Neural cell (in vitro differentiated cells): ENCODE data around the gene PNPLA1. TPM values are rescaled to one million over a fixed set of nuclear protein-coding genes. Genes with fewer than 3 reads are reported as not detected.

Source experiments
- H2AFZ ChIP-seq: fragments of 200-600, 300-800 bp; sonication (generic), shearing (Covaris generic); 2 replicates; pipeline ENCODE4 v1.6.0; 2014; ENCODE audit warnings: low read depth, mild to moderate bottlenecking, antibody characterized with exemption, low read length, moderate library complexity
- H3F3A ChIP-seq: fragments of 200-600 bp; shearing (Covaris generic); 2 replicates; pipeline ENCODE4 v1.6.1; 2016; ENCODE audit warnings: mild to moderate bottlenecking, moderate library complexity, mixed read lengths, antibody characterized with exemption, low read length; ENCODE audit not compliant: insufficient read depth, poor library complexity, severe bottlenecking
- H3K27ac ChIP-seq: fragments of 200-600, 300-800 bp; sonication (generic), shearing (Covaris generic); 2 replicates; pipeline ENCODE4 v1.5.1; 2014; ENCODE audit warnings: mild to moderate bottlenecking, low read length, moderate library complexity
- H3K27me3 ChIP-seq: fragments of 300-800, 200-600 bp; sonication (generic), shearing (Covaris generic); 2 replicates; pipeline ENCODE4 v1.6.0; 2014; ENCODE audit warnings: mild to moderate bottlenecking, low read depth, low read length, moderate library complexity; ENCODE audit not compliant: insufficient read depth
- H3K36me3 ChIP-seq: fragments of 300-800, 200-600 bp; sonication (generic), shearing (Covaris generic); 2 replicates; pipeline ENCODE4 v1.5.1; 2014; ENCODE audit warnings: mild to moderate bottlenecking, antibody characterized with exemption, low read length, moderate library complexity; ENCODE audit not compliant: insufficient read depth
- H3K4me2 ChIP-seq: fragments of 300-800, 200-600 bp; sonication (generic), shearing (Covaris generic); 2 replicates; pipeline ENCODE4 v1.6.0; 2014; ENCODE audit warnings: mild to moderate bottlenecking, low read length
- H3K4me3 ChIP-seq: fragments of 300-800, 200-600 bp; sonication (generic), shearing (Covaris generic); 2 replicates; pipeline ENCODE4 v1.5.1; 2014; ENCODE audit warnings: mild to moderate bottlenecking, low read length, moderate library complexity
- H3K79me2 ChIP-seq: fragments of 200-600 bp; shearing (Covaris generic); replicated peaks from 2 replicates; pipeline ENCODE4 v1.6.0; 2014; ENCODE audit warnings: mild to moderate bottlenecking, low read length, moderate library complexity; ENCODE audit not compliant: insufficient read depth
- H3K9ac ChIP-seq: fragments of 300-800, 200-600 bp; sonication (generic), shearing (Covaris generic); 2 replicates; pipeline ENCODE4 v1.6.1; 2016; ENCODE audit warnings: mild to moderate bottlenecking, low read length, mixed read lengths
- H3K9me2 ChIP-seq: fragments of 200-600 bp; shearing (Covaris generic); 2 replicates; pipeline ENCODE4 v1.6.1; 2016; ENCODE audit warnings: mild to moderate bottlenecking, low read length, mixed read lengths; ENCODE audit not compliant: insufficient read depth
- H3K9me3 ChIP-seq: fragments of 200-600, 300-800 bp; sonication (generic), shearing (Covaris generic); 2 replicates; pipeline ENCODE4 v1.6.1; 2016; ENCODE audit warnings: mild to moderate bottlenecking, mixed run types, low read length, moderate library complexity, mixed read lengths
- H4K20me1 ChIP-seq: fragments of 200-600 bp; shearing (Covaris generic); 2 replicates; pipeline ENCODE4 v1.6.1; 2016; ENCODE audit warnings: mild to moderate bottlenecking, mixed run types; ENCODE audit not compliant: insufficient read depth
- CTCF ChIP-seq: fragments of 450-650 bp; IDR thresholded peaks from 2 replicates; pipeline ENCODE4 v1.5.1; 2014; ENCODE audit warnings: antibody characterized with exemption, mild to moderate bottlenecking, moderate library complexity; ENCODE audit not compliant: poor library complexity, severe bottlenecking
- EP300 ChIP-seq: fragments of 450-650 bp; conservative IDR thresholded peaks from 2 replicates; pipeline ENCODE4 v1.6.1; 2014; ENCODE audit warnings: antibody characterized with exemption, mild to moderate bottlenecking, moderate library complexity; ENCODE audit not compliant: poor library complexity, severe bottlenecking
- EZH2 ChIP-seq: fragments of 200-600, 300-800 bp; shearing (Covaris generic), sonication (generic); IDR thresholded peaks from 2 replicates; pipeline ENCODE4 v1.6.1; 2014; ENCODE audit warnings: antibody characterized with exemption, low read length, borderline replicate concordance, mild to moderate bottlenecking; ENCODE audit not compliant: insufficient read depth, poor library complexity, severe bottlenecking
- MXI1 ChIP-seq: fragments of 450-650 bp; conservative IDR thresholded peaks from 2 replicates; pipeline ENCODE4 v1.6.1; 2014; ENCODE audit warnings: antibody characterized with exemption, mild to moderate bottlenecking; ENCODE audit not compliant: poor library complexity, severe bottlenecking
- POLR2AphosphoS5 ChIP-seq: IDR thresholded peaks from 2 replicates; pipeline ENCODE4 v1.6.1; 2012
- RAD21 ChIP-seq: fragments of 450-650 bp; conservative IDR thresholded peaks from 2 replicates; pipeline ENCODE4 v1.6.1; 2014; ENCODE audit warnings: antibody characterized with exemption, mild to moderate bottlenecking, moderate library complexity
- REST ChIP-seq: IDR thresholded peaks from 2 replicates; pipeline ENCODE4 v1.6.1; 2012; ENCODE audit warnings: borderline replicate concordance
- SMC3 ChIP-seq: fragments of 450-650 bp; conservative IDR thresholded peaks from 2 replicates; pipeline ENCODE4 v1.6.1; 2014; ENCODE audit warnings: antibody characterized with exemption, mild to moderate bottlenecking, moderate library complexity; ENCODE audit not compliant: poor library complexity
- TAF1 ChIP-seq: IDR thresholded peaks from 2 replicates; pipeline ENCODE4 v1.6.1; 2012; ENCODE audit warnings: low read depth
- polyA plus RNA-seq: library from polyadenylated mRNA; depleted of rRNA; stranded (reverse); fragments of >200 nt; gene quantifications from 2 replicates; pipeline ENCODE4 v1.2.3, GENCODE V29; 2014

Gene PNPLA1
- polyA plus RNA-seq, 1 donor from 2014 or later = not detected

- Histone ChIP-seq H3K27me3 (no peaks in the 10 kb centered on the region), H4K20me1 (no peaks in the 10 kb centered on the region), H3K9me2 (no peaks in the 10 kb centered on the region), H3K4me3 (no peak overlapping the region), H3K4me2 (no peak overlapping the region), H3K9ac (no peak overlapping the region), H3F3A (no peaks in the 10 kb centered on the region), H3K79me2 (no peaks in the 10 kb centered on the region), H3K27ac (no peak overlapping the region), H3K9me3 (no peaks in the 10 kb centered on the region), H2AFZ (no peak overlapping the region), H3K36me3 (no peaks in the 10 kb centered on the region)
- TF ChIP-seq EP300 (no peak), SMC3 (no peak), CTCF (no peak), EZH2 (no peak), MXI1 (no peak), POLR2AphosphoS5 (no peak), TAF1 (no peak), REST (no peak), RAD21 (no peak)
Observed at GRCh38 chr6:36243562-36244212, 26.2 kb upstream of the PNPLA1 start.

- no peaks in the 10 kb centered on the region for H3K36me3 ChIP-seq
- no peaks in the 10 kb centered on the region for H3K27me3 ChIP-seq
- no peak overlapping the region for H2AFZ ChIP-seq
- no peaks in the 10 kb centered on the region for H3K79me2 ChIP-seq
- no peaks in the 10 kb centered on the region for H4K20me1 ChIP-seq
- no peaks in the 10 kb centered on the region for H3K9me3 ChIP-seq
- H3K9ac ChIP-seq = no peak overlapping the region
- TF ChIP-seq REST (no peak), POLR2AphosphoS5 (no peak), CTCF (no peak), SMC3 (no peak), EZH2 (no peak), TAF1 (no peak)
- no peak overlapping the region for H3K27ac ChIP-seq
- H3K4me3 ChIP-seq = no peak overlapping the region
- H3K4me2 ChIP-seq = no peak overlapping the region
- no peaks in the 10 kb centered on the region for H3F3A ChIP-seq
- no peaks in the 10 kb centered on the region for H3K9me2 ChIP-seq
Observed at GRCh38 chr6:36244641-36245280, 25.1 kb upstream of the PNPLA1 start.
